SIG-M5 treated with dmso at 0.1 percent for 504 hours (cell line): ENCODE measurements around the gene SUSD3.

Experiments
- DNase-seq: peaks from one replicate; lab custom pipeline; 2025; ENCODE audit not compliant: unreplicated experiment; lab: John Stamatoyannopoulos, UW

Gene SUSD3

GRCh38 chr9:93028448-93029006, 30.0 kb upstream of the SUSD3 start:
- peak; percentile 87 for DNase-seq

- DNase-seq, result no peak
Measured at GRCh38 chr9:93030642-93031628, 27.6 kb upstream of the SUSD3 start.

GRCh38 chr9:93031629-93032430, 26.7 kb upstream of the SUSD3 start:
- peak; percentile 61 for DNase-seq

- no peak for DNase-seq
Measured at GRCh38 chr9:93032545-93032944, 26.0 kb upstream of the SUSD3 start.

GRCh38 chr9:93033531-93033930, 25.0 kb upstream of the SUSD3 start:
- peak; percentile 80 for DNase-seq

- no peak for DNase-seq
Measured at GRCh38 chr9:93035106-93035660, 23.3 kb upstream of the SUSD3 start.

GRCh38 chr9:93035821-93036351, 22.6 kb upstream of the SUSD3 start:
- DNase-seq, result no peak

GRCh38 chr9:93036887-93037475, 21.5 kb upstream of the SUSD3 start:
- no peak for DNase-seq

GRCh38 chr9:93037476-93037971, 21.0 kb upstream of the SUSD3 start:
- DNase-seq, result peak; percentile 79

GRCh38 chr9:93038918-93039317, 19.6 kb upstream of the SUSD3 start:
- no peak for DNase-seq

- no peak for DNase-seq
Measured at GRCh38 chr9:93039456-93039855, 19.0 kb upstream of the SUSD3 start.

GRCh38 chr9:93039976-93040375, 18.5 kb upstream of the SUSD3 start:
- DNase-seq, result no peak

GRCh38 chr9:93040409-93040808, 18.1 kb upstream of the SUSD3 start:
- DNase-seq, result no peak

GRCh38 chr9:93041108-93041802, 17.2 kb upstream of the SUSD3 start:
- DNase-seq, result no peak

GRCh38 chr9:93043122-93043521, 15.4 kb upstream of the SUSD3 start:
- DNase-seq, result peak; percentile 32

- DNase-seq, result peak; percentile 75
Measured at GRCh38 chr9:93045521-93045920, 13.0 kb upstream of the SUSD3 start.

GRCh38 chr9:93048566-93049448, 9.7 kb upstream of the SUSD3 start:
- no peak for DNase-seq

- no peak for DNase-seq
Measured at GRCh38 chr9:93049491-93049890, 9.0 kb upstream of the SUSD3 start.

GRCh38 chr9:93050231-93050630, 8.3 kb upstream of the SUSD3 start:
- no peak for DNase-seq
